ENCODE data around the gene CDH23.
A peak's percentile ranks its signal among the peaks of the same experiment; 100 is the strongest.

The CDH23 gene

DNA sequence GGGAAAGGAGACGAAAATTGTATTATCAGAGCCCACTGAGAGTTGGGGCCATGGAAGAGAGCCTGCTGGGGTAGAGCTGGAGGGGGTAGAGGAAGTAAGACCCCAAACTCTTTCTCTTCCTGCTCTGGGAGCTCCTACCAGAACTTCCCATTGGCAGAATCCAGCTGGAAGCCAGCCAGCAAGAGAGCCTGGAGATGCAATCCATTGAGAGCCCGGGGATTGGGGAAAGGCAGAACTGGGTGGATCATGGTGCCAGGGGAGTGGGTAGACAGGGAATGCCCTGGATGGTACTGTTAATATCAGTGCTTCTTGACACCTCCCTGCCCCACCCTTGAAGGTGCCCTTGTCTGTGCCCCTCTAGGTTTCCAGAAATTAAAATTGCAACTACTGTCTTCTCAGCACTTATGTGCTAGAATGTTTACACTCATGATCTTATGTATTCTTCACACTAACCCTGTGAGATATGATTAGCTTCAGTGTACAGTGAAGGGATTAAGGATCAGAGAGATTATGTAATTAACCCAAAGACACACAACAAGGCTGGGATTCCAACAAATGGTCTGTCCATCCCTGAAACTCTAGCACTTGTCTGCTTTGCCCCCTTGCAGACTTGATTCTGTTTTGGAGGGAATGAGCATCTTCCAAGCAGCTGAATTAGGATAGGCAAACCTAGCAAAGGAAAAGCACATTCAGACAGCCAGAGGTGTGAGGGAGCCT is 168.7 kb downstream of the CDH23 start:
- no peak for DNase-seq (ENCODE audit: low spot score)

DNA sequence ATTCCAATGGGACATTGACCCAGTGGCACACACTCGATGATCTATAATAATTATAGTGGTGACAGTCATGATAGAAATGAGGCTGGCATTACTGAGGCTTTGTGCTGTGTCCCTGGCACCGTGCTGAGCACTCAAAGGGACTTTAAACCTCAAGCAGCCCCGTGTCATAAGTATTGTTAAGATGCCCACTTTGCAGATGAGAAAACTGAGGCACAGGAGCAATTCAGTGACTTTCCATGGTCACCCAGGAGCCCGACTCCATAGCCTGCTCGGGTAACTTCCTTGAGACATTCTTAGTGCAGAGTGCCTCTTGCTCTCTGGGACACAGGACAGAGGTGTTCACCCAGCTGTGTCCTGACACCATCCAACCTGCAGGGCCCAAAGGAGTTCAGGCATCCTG is 170.3 kb downstream of the CDH23 start:
- DNase-seq (ENCODE audit: low spot score), result no peak

- no peak for DNase-seq (ENCODE audit: low spot score)
These were observed 172.3 kb downstream of the CDH23 start for GRCh38 chr10:71568896-71569492.

GRCh38 chr10:71569775-71570588 is 173.3 kb downstream of the CDH23 start:
- peak; percentile 71 for DNase-seq (ENCODE audit: low spot score)

GRCh38 chr10:71571460-71572175 is 174.9 kb downstream of the CDH23 start:
- no peak for DNase-seq (ENCODE audit: low spot score)

- DNase-seq (ENCODE audit: low spot score), result no peak
These were observed 176.2 kb downstream of the CDH23 start for GRCh38 chr10:71572962-71573361.

GRCh38 chr10:71573562-71574518 is 177.1 kb downstream of the CDH23 start:
- DNase-seq (ENCODE audit: low spot score), result no peak

DNA sequence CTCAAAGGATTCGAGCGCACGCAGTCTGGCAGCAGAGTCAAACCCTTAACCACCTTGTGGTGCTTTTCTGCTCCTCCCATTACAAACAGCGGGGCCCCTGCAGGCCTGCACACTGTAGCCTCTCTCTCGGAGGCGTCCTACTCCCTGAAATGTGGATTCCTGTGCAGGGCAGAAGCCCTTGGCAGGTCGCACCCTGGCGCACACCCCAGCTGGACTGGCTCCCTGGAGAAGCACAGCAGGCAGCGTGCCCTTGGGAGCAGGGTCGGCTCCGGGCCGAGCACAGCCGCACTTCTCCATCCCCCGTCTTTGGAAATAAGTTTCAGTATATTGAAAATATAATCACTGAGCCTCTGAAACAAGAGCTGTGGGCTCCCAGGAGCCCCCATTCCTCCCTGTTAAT is 178.7 kb downstream of the CDH23 start:
- peak; percentile 50 for DNase-seq (ENCODE audit: low spot score)

DNA sequence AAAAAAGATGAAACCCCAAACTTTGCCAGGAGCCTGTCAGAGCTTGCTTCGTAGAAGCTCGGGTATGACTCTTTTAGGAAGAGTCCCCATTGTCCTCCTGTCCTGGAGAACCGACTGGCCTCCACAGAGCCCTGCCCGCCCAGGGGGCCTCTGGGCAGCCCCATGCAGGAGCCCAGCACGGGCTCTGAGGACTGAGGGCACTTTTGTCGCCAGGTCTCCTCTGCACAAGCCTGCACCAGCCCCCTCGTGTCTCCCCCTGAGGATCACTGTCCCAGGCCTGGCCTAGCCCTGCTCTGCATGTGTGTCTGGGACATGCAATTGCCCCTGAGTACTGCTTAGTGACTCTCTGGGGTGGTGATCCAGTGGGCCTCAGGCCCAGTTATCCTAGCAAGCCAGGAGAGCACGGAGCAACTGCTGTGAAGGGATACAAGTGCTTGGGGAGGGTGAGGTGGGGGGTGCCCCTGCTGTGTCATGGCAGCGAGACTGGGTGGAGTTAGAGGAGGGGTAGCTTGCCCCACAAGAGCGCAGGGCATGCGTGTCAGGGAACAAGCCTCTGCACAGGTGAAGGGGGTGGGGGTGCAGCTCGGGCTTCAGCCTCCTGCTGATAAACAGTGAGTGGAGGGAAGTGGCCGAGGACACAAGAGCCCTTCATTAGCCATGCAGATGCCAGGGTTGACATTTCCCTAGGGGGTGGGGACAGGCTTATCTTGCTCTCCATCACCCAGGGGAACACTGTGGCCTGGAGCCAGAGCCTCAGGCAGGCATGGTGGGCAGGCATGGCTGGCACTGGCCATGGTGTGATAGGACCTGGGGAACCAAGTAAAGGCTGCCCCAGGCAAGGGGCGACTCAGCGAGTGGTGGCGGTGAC is 179.4 kb downstream of the CDH23 start:
- no peak for DNase-seq (ENCODE audit: low spot score)

DNA sequence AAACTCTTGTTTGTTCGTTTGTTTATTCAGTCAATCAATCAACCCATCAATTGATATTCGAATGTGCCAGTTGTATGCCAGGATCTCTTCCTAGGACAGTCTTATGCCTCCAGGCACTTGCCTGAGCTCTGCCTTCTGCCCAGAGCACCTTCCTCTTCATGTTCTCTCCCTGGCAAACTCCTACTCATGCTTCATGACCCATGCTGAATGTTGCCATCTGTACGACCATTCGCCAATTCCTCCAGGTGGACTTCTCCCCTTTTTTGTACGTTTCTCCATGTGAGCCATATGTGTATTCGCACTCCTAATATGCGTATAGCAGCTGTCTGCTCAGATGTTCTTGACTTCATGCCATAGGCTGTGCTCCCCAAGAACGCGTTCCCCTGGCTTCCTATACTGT is 180.1 kb downstream of the CDH23 start:
- DNase-seq (ENCODE audit: low spot score), result no peak

DNA sequence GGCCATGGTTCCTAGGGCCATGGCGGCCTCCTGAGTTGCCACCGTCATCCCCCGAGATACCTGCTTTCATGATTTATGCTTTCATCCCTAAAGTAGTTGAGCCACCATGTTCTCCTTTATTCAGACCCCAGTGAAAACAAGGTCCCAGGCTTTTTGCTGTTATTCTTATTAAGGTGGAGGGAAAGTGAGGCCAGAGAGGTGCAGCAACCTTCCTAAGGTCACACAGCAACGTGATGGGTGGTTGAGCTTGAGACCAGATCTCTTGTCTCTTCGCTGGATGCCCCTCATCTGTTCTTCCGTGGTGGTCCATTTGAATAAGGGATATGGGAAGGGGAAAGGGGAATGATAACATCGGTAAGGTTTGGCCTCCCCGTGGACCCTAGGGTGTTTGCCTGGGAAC is 180.6 kb downstream of the CDH23 start:
- DNase-seq (ENCODE audit: low spot score), result no peak

DNA sequence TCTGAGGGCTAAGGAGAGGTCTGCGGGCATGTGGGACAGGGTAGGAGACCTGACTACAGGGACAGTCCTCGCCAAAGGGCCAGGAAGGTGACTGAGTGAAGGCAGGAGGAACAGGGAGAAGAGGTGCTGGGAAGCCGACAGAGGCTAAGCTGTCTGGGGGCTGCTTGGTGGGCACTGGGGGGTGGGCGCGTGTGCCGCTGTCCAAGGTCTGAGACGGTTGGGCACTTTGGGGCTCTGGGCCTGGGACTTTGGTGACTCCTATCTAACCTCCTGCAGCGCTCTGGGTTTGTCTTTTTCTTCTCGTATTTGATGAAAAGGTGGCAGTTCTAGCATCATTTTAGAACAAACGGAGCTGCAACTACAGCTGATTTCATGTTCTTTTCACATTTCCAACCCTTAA is 181.3 kb downstream of the CDH23 start:
- no peak for DNase-seq (ENCODE audit: low spot score)

DNA sequence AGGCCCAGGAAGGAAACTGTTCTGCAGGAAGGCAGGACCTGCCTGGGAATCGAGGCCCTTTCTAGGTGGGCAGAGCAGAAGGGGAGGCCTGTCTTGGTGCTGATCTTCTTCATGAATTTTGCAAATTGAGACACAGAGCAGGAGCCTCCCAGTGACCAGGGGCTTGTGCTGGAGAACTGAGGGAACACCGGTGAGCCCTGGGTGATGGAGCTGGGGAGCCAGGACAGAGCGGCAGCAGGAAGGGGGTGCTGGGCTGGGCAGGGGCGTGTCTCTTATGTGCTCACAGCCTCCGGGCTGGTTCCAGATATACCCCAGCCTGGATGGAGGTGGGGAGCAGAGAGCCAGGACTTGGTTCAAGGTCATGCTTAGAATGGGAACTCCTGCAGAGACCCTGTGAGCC is 182.9 kb downstream of the CDH23 start:
- DNase-seq (ENCODE audit: low spot score), result no peak

DNA sequence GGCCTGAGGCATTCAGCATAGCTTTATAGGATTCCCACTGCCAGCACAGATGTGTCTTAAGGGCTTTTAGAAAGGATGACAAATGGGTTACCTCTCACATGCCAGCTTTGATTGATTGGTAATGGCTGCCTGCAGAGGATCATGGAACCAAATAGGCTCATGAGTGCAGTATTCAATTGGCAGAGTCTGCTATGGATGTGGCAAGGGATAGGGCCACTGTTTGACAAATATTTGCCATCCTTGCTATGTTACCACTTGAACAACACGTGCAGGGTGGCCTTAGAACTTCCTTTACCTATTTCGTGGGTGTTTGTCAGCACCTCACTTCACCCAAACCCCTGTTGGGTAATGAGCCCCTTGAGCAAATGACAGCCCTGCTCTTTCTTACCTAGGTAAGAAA is 183.7 kb downstream of the CDH23 start:
- DNase-seq (ENCODE audit: low spot score), result no peak

DNA sequence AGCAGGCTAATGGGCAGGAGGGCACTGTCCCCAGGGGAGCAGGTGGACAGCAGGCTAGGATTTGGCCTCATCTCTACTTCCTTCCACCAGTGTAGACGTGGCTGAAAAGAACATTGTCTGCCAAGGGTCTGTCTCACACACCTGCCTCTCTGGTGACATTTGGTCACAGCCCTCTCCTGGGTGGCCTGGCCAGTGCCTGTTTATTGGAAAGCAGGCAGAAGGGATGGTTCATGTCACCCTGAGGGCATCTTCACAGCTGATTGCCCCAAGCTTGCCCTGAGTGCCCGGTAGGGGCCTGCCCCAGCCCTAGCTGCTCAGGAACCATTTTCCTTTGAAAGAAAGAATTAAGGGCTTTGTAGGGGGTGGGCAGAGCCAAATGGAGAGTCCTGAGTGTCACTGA is 184.2 kb downstream of the CDH23 start:
- no peak for DNase-seq (ENCODE audit: low spot score)

DNA sequence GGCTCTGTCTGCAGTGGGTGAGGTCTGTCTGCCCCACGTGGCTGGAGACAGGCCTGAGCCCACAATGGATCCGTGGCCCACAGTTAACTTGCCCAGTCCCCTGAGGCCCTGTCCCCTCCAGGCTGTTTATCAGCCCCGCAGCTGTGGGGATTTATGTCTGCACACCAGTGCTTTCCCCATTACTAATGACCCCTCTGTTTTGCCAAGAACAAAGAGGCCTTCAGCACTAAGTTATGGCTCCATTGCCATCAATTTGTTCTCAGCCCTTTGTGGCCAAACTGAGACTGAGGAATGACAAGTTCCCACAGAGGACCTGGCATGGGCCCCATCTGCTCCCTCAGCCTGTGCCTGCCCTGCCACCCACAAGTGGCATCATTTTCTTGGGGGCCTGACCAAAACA is 184.7 kb downstream of the CDH23 start:
- peak; percentile 93 for DNase-seq (ENCODE audit: low spot score)

GRCh38 chr10:71582019-71582418 is 185.3 kb downstream of the CDH23 start:
- DNase-seq (ENCODE audit: low spot score), result peak; percentile 80

DNA sequence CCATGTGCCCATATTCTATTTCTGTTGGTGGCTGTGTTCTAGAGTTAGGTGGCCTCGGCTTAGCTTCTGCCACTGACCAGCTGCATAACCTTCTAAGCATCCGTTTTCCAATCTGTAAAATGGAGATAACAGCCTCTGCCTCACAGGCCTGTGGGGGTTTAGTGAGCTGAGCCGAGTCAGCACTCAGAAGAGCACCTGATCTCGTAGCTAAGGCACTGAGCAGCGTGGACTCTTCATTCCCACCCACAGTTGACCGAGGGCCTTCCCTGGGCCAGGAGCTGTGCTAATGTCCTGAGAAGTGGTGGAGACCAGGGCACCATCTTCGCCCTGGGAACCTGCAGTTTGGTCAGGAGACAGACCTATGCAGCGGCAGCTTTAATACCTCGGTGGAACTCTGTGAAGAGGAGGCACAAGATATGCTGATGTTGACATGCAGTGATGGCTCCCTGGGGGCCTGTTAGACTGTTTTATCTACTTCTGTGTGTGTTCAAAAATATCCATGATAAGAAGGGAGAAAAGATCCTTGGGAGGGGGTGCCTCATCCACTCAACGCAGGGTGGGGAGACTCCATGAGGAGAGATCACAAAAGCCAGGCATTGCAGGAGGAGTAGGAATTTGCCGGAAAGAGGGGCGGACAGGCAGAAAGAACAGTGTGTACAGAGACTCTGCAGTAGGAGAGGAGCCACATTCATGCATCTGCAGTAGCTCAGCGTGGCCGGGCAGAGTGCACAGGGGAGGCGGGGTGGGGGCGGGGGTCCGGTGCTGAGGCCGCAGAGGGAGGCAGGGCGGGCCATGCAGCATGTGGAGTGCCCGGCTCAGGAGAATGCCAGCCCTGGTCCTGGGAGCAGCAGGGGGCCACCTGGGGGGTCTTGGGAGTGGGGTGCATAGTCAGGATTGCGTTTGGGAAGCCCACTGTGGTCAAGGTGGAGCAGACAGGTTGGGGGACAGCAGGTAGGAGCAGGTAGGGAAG is 186.1 kb downstream of the CDH23 start:
- DNase-seq (ENCODE audit: low spot score), result no peak

DNA sequence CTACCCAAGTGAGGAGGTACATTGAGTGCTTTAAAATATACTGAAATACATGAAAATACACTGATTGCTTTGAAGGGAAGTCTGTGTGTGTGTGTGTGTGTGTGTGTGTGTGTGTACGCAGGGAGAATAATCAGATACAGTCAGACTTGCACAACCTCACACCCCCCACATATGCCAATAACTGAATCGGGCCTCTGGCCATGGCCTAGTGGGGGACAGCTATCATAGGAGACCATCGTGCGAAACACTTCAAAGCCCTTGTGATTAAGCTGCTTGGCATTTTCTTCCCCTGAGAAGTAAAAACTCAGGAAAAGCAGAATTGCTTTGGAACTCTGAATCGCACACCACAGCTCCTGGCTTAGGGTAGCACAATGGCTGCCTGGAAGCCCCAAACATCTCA is 187.7 kb downstream of the CDH23 start:
- DNase-seq (ENCODE audit: low spot score), result no peak

Measured in globus pallidus (tissue), 1 donor.